K562 (cell line): Measurements from ENCODE around the gene TTC24. TPM values are rescaled to one million over a fixed set of nuclear protein-coding genes. Genes with fewer than 3 reads are reported as not detected.

Experiments
- ATAC-seq: fragments of 200-7000 bp; cut with Tn5 transposase; 3 replicates; pipeline ENCODE4 v1.9.1; 2020; ENCODE audit warnings: moderate library complexity
- BruUV-seq: library from RNA; stranded (reverse); fragments of 400-500 nt; replicated peaks from 2 replicates; lab custom pipeline; 2021; lab: Mats Ljungman, UMichigan
- CTCF ChIA-PET: fragments of 300-600 bp; formaldehyde crosslinking; extraction: SDS; loops from one replicate; lab custom pipeline; 2021; ENCODE audit warnings: low intra/inter-chr PET ratio; lab: Yijun Ruan, JAX
- POLR2A ChIA-PET: fragments of 300-600, 350-650 bp; sonication (Branson Sonifier 250); formaldehyde crosslinking; extraction: SDS; loops from one replicate; lab custom pipeline; 2021; ENCODE audit warnings: antibody characterized with exemption, inconsistent platforms; lab: Yijun Ruan, JAX
- DNase-seq, 4 experiments: peaks; one replicate each; pipeline versions ENCODE4 v3.0.0 to v3.0.0-alpha.2; 2011 to 2018; ENCODE audit warnings: low spot score in 3 of 4, mixed read lengths in 3 of 4; ENCODE audit errors: extremely low read depth in 1 of 4
- FAIRE-seq: peaks from 2 replicates; lab custom pipeline; 2011; peaks lifted over from hg19 to GRCh38; lab: Jason Lieb, UNC
- H2AFZ ChIP-seq: 2 replicates; pipeline ENCODE4 v1.6.0; 2011; ENCODE audit warnings: low read depth, low read length, control low read depth, inconsistent platforms
- H3K27ac ChIP-seq: fragments of 200-600 bp; 3 replicates; pipeline ENCODE4 v1.8.0; 2011; ENCODE audit warnings: low read depth, mild to moderate bottlenecking, control low read depth, inconsistent platforms, low read length, moderate library complexity, mixed read lengths; ENCODE audit errors: extremely low read depth
- H3K27me3 ChIP-seq, 2 experiments: fragments of 300-600 bp in 1 of 2; 2 replicates in 1 of 2; 3 replicates in 1 of 2; pipeline versions ENCODE4 v1.6.0 to v1.8.0; 2011; ENCODE audit warnings: inconsistent platforms in 2 of 2, low read length in 2 of 2, mild to moderate bottlenecking in 1 of 2, mixed read lengths in 1 of 2, moderate library complexity in 1 of 2; ENCODE audit not compliant: control insufficient read depth in 2 of 2, insufficient read depth in 2 of 2
- H3K36me3 ChIP-seq: fragments of 300-600 bp; 3 replicates; pipeline ENCODE4 v1.8.0; 2011; ENCODE audit warnings: mild to moderate bottlenecking, low read length, inconsistent platforms; ENCODE audit not compliant: control insufficient read depth, insufficient read depth
- H3K4me1 ChIP-seq, 2 experiments: fragments of 200-600 bp in 1 of 2; replicated peaks in 1 of 2; 2 replicates in 1 of 2; 3 replicates in 1 of 2; pipeline versions ENCODE4 v1.5.1 to v1.8.0; 2011; ENCODE audit warnings: inconsistent platforms in 2 of 2, low read length in 2 of 2, mild to moderate bottlenecking in 1 of 2, mixed read lengths in 1 of 2, moderate library complexity in 1 of 2; ENCODE audit not compliant: control insufficient read depth in 2 of 2, insufficient read depth in 2 of 2
- H3K4me2 ChIP-seq: 2 replicates; pipeline ENCODE4 v1.6.1; 2011; ENCODE audit warnings: low read length, control low read depth, inconsistent platforms, mixed read lengths; ENCODE audit not compliant: insufficient read depth
- H3K4me3 ChIP-seq: fragments of 200-600 bp; sonication (generic), shearing (Covaris generic); 2 replicates; pipeline ENCODE4 v1.5.1; 2016; ENCODE audit warnings: control low read depth, inconsistent platforms
- H3K79me2 ChIP-seq: fragments of 200-600 bp; 3 replicates; pipeline ENCODE4 v1.8.0; 2011; ENCODE audit warnings: low read length, inconsistent platforms; ENCODE audit not compliant: control insufficient read depth, insufficient read depth
- H3K9ac ChIP-seq, 2 experiments: 2 replicates each; pipeline versions ENCODE4 v1.6.0 to v1.6.1; 2011; ENCODE audit warnings: low read depth in 2 of 2, low read length in 2 of 2, control low read depth in 1 of 2, inconsistent platforms in 1 of 2, mild to moderate bottlenecking in 1 of 2, mixed read lengths in 1 of 2; ENCODE audit not compliant: insufficient read depth in 1 of 2
- H3K9me1 ChIP-seq: one replicate; pipeline ENCODE4 v1.6.0; 2011; ENCODE audit warnings: inconsistent platforms, mild to moderate bottlenecking, low read length, moderate library complexity; ENCODE audit not compliant: control insufficient read depth, insufficient read depth
- H3K9me3 ChIP-seq: replicated peaks from 2 replicates; pipeline ENCODE4 v1.5.1; 2011; ENCODE audit warnings: low read depth, low read length, inconsistent platforms; ENCODE audit not compliant: control insufficient read depth, insufficient read depth
- H4K20me1 ChIP-seq: replicated peaks from 2 replicates; pipeline ENCODE4 v1.6.1; 2011; ENCODE audit warnings: low read length, inconsistent platforms, mixed read lengths; ENCODE audit not compliant: control insufficient read depth, insufficient read depth
- CHD2 ChIP-seq: IDR thresholded peaks from 2 replicates; pipeline ENCODE4 v1.6.1; 2011; ENCODE audit warnings: low read depth, low read length
- DMBX1 ChIP-seq: fragments of 250-450 bp; sonication (Bioruptor Pico); IDR thresholded peaks from 2 replicates; pipeline ENCODE4 v1.8.0; 2022; ENCODE audit warnings: inconsistent platforms, mild to moderate bottlenecking, moderate library complexity, borderline replicate concordance
- HNRNPLL ChIP-seq: fragments of 200-400 bp; formaldehyde crosslinking; IDR thresholded peaks from 2 replicates; pipeline ENCODE4 v1.6.1; 2017; ENCODE audit warnings: low read length, low read depth, mild to moderate bottlenecking; ENCODE audit not compliant: poor library complexity, severe bottlenecking
- MAFG ChIP-seq: fragments of 450-650 bp; conservative IDR thresholded peaks from 2 replicates; pipeline ENCODE4 v1.6.1; 2016; ENCODE audit warnings: missing genetic modification characterization, missing compliant biosample characterization
- NONO ChIP-seq, 2 experiments: fragments of 200-400 bp in 1 of 2; fragments of 450-650 bp in 1 of 2; formaldehyde crosslinking in 1 of 2; IDR thresholded peaks; 2 replicates each; pipeline ENCODE4 v1.6.1; 2017; ENCODE audit warnings: low read depth in 2 of 2, mild to moderate bottlenecking in 2 of 2, moderate library complexity in 2 of 2, low read length in 1 of 2
- RBM14 ChIP-seq: fragments of 200-400 bp; formaldehyde crosslinking; IDR thresholded peaks from 2 replicates; pipeline ENCODE4 v1.6.1; 2018; ENCODE audit warnings: low read depth, mild to moderate bottlenecking, low read length, moderate library complexity, borderline replicate concordance; ENCODE audit not compliant: insufficient read depth
- SLC30A9 ChIP-seq: fragments of 250-450 bp; sonication (Bioruptor Pico); IDR thresholded peaks from 2 replicates; pipeline ENCODE4 v1.8.0; 2022; ENCODE audit warnings: mild to moderate bottlenecking, moderate library complexity
- SRSF1 ChIP-seq: fragments of 200-400 bp; formaldehyde crosslinking; IDR thresholded peaks from 2 replicates; pipeline ENCODE4 v1.6.1; 2017; ENCODE audit warnings: mild to moderate bottlenecking, low read depth, low read length, moderate library complexity
- STAT5A ChIP-seq: IDR thresholded peaks from 2 replicates; pipeline ENCODE4 v1.6.1; 2012; ENCODE audit warnings: low read length, inconsistent platforms, borderline replicate concordance
- TAF15 ChIP-seq: fragments of 200-400 bp; formaldehyde crosslinking; IDR thresholded peaks from 2 replicates; pipeline ENCODE4 v1.6.1; 2017; ENCODE audit warnings: mild to moderate bottlenecking, low read depth, low read length, moderate library complexity
- TSC22D4 ChIP-seq: fragments of 450-650 bp; IDR thresholded peaks from 2 replicates; pipeline ENCODE4 v1.6.1; 2016; ENCODE audit warnings: missing genetic modification characterization, missing biosample characterization, control low read depth
- ZNF12 ChIP-seq: sonication (generic); formaldehyde crosslinking; IDR thresholded peaks from 2 replicates; pipeline ENCODE4 v1.4.0; 2020; ENCODE audit warnings: mild to moderate bottlenecking, missing genetic modification reagents
- ZNF124 ChIP-seq: sonication (generic); formaldehyde crosslinking; IDR thresholded peaks from 2 replicates; pipeline ENCODE4 v1.8.1; 2022; ENCODE audit warnings: missing genetic modification reagents
- ZNF444 ChIP-seq: fragments of 250-450 bp; sonication (Bioruptor Pico); IDR thresholded peaks from 2 replicates; pipeline ENCODE4 v1.4.0; 2020; ENCODE audit warnings: mild to moderate bottlenecking, moderate library complexity
- ZNF507 ChIP-seq: conservative IDR thresholded peaks from 2 replicates; pipeline ENCODE4 v1.6.1; 2017; ENCODE audit warnings: missing genetic modification characterization, missing compliant biosample characterization
- WGBS: fragments of 100-300 bp; shearing (Covaris generic); methylation state at CpG from one replicate; pipeline ENCODE4 v1.1.6; 2016; ENCODE audit warnings: low coverage, mixed read lengths; ENCODE audit not compliant: insufficient coverage; ENCODE audit errors: missing lambda C conversion rate; 5-methylcytosine and 5-hydroxymethylcytosine counted together
- in situ Hi-C: fragments of 300-500 bp; cut with MboI; formaldehyde crosslinking; loops from 4 replicates; pipeline ENCODE4 v1.15.0; 2018; ENCODE audit warnings: inconsistent platforms, mixed read lengths
- intact Hi-C: fragments of 100-400 bp; cut with micrococcal nuclease; formaldehyde crosslinking; loops from 2 replicates; pipeline ENCODE4 v1.14.2; 2022
- polyA plus RNA-seq, 8 experiments: library from polyadenylated mRNA; depleted of rRNA in 4 of 8; stranded (reverse) in 5 of 8; unstranded in 3 of 8; fragments of >200 nt; fragmentation: Nextera tagmentation in 2 of 8; fragmentation: Illumina TruSeq in 1 of 8; extraction: Ambion mirVana in 2 of 8; extraction: Trizol in 1 of 8; gene quantifications; 2 replicates each; pipeline versions ENCODE4 v1.2.1 to v1.2.3, GENCODE V29; 2011 to 2014; ENCODE audit warnings: inconsistent platforms in 1 of 8, missing spikeins in 1 of 8
- total RNA-seq, 7 experiments: library from RNA; depleted of rRNA in 6 of 7; stranded (reverse); fragments of >200 nt in 6 of 7; fragmentation: Illumina TruSeq in 2 of 7; extraction: Trizol in 2 of 7; gene quantifications; 2 replicates each; pipeline versions ENCODE4 v1.2.1 to v1.2.3, GENCODE V29; 2011 to 2021; ENCODE audit warnings: low replicate concordance in 1 of 7
- TF ChIP-seq, protein P1 (sequence below): fragments of 450-650 bp; IDR thresholded peaks from 2 replicates; pipeline ENCODE4 v1.6.1; 2016; ENCODE audit warnings: missing biosample characterization, missing genetic modification characterization

Gene TTC24
- total and polyA plus RNA-seq, 9 of the 15 experiments (the other 6 are each of a cell fraction or from before 2014, with no cell fraction given): not detected

GRCh38 chr1:156571261-156571852 is 8.2 kb upstream of the TTC24 start (continued):
- no peak for TF ChIP-seq ZNF507
- no peak for TF ChIP-seq ZNF12 (CRISPR knock-in tag)
- TF ChIP-seq, protein P1, sequence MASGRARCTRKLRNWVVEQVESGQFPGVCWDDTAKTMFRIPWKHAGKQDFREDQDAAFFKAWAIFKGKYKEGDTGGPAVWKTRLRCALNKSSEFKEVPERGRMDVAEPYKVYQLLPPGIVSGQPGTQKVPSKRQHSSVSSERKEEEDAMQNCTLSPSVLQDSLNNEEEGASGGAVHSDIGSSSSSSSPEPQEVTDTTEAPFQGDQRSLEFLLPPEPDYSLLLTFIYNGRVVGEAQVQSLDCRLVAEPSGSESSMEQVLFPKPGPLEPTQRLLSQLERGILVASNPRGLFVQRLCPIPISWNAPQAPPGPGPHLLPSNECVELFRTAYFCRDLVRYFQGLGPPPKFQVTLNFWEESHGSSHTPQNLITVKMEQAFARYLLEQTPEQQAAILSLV (tag): no peak
- TF ChIP-seq ZNF124 (CRISPR knock-in tag): no peak
- no peak for TF ChIP-seq SRSF1
- TF ChIP-seq, all 486 proteins: peak for 11

DNA sequence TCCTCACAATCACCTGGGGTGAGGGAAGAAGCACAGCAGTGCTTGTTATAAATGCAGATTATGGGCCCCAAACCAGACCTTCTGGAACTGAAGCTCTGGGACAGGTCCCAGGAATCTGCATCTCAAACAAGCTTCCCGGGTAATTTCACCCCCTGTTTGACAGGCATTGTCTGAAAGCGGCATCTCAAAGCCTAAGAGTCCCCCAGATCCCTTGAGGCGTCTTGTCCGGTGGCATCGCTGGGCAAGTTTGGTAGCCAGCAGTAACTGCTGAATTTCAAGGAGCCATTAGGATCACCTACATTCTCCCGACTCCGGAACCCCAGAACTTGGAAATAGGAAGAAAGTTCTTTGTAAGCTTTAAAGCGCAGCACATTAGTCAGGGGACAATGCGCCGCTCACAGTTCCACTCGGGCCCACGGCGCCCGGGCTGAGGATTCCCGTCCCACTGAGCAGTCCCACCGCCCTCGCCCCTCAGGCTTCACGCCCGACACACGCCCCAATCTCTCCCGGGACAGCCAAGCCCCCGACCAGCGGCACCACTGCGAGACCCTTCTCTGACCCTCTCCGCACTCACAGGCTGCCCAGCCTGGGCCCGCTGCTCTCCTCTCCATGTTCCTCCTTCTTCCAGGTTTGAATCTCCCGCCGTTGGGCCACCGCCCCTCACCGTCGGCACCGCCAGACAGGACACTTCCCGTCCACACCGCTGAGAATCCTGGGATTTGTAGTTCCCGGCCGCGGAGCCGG is 7.4 kb upstream of the TTC24 start, which contains the start of gene IQGAP3:
IQGAP3 (minus strand) TSS at position 647 of the 744 bp plus-strand sequence; CDS start at position 611, 36 bp downstream.
- Histone ChIP-seq H3K27me3 (no peaks in the 10 kb centered on the region), H3K4me3 (peak within 1 kb of the TSS; percentile 84), H3K9me1 (peaks cover 8% of the 10 kb centered on the region), H3K9ac (peak within 1 kb of the TSS; percentile 74 to 97), H3K79me2 (peaks cover 22% of the 10 kb centered on the region; the same call in 2 of the 3 replicates), H3K27ac (peak within 1 kb of the TSS; percentile 43), H4K20me1 (no peaks in the 10 kb centered on the region), H3K36me3 (peaks cover 6% of the 10 kb centered on the region; the same call in 2 of the 3 replicates), H3K4me1 (peaks cover 11 to 19% of the 10 kb centered on the region in 2 experiments), H3K9me3 (no peaks in the 10 kb centered on the region), H3K4me2 (peak within 1 kb of the TSS; percentile 89), H2AFZ (peak within 1 kb of the TSS; percentile 93)
- peak; percentile 97 for ATAC-seq
- in situ Hi-C loops: no loop called here
- WGBS: under 1% methylated on average over 35 of the region's 38 CpGs
- POLR2A ChIA-PET: interaction anchor here (0.8 to 1.6 kb wide), 4 partner anchors 11 to 71 kb away, joined by 3 to 7 read pairs (median 4); partner anchors contain the start of gene MEF2D
- CTCF ChIA-PET: interaction anchor here (0.5 kb wide), 1 partner anchor 50 kb away, joined by 3 read pairs; no protein-coding TSS in a partner anchor
- FAIRE-seq: peak; percentile 37
- DNase-seq: peak; percentile 86 to 91 (median 90)
- intact Hi-C loops: loop anchor here (2.0 kb wide), 1 partner anchor 115 kb away; no protein-coding TSS in a partner anchor
- TSS peak; percentile 80 for BruUV-seq
- TF ChIP-seq DMBX1 (CRISPR knock-in tag) (no peak), CHD2 (no peak), HNRNPLL (no peak), RBM14 (no peak), TAF15 (no peak), TSC22D4 (no peak), MAFG (tag) (no peak), STAT5A (no peak), SLC30A9 (CRISPR knock-in tag) (no peak), ZNF444 (CRISPR knock-in tag) (no peak), NONO (IDR thresholded peaks at IDR 0.05; ENCODE audit: low read depth in 2 of 2, low read length in 1 of 2) (no peak)
